Measurements from ENCODE around the gene SHOC2.

Gene SHOC2

DNA sequence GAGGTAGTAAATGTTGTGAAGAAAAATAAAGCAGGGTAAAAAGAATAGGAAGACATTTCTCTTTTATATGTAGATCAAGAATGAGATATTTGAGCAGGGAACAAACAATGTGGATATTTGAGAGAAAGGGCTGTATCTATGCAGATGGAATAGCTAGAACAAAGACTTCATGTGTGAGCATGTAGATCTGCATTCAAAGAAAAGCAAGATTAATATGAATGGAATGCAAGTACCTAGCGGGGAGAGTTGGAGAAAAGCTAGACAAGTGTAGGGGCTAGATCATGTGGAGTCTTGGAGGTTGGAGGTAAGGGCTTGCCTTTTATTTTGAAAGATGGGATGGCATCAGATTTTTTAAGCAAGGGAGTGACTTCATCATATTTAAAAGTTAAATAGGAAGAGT lies 27.1 kb downstream of the SHOC2 start:
- no peak for DNase-seq (ENCODE audit: low read depth in 2 of 2)

DNA sequence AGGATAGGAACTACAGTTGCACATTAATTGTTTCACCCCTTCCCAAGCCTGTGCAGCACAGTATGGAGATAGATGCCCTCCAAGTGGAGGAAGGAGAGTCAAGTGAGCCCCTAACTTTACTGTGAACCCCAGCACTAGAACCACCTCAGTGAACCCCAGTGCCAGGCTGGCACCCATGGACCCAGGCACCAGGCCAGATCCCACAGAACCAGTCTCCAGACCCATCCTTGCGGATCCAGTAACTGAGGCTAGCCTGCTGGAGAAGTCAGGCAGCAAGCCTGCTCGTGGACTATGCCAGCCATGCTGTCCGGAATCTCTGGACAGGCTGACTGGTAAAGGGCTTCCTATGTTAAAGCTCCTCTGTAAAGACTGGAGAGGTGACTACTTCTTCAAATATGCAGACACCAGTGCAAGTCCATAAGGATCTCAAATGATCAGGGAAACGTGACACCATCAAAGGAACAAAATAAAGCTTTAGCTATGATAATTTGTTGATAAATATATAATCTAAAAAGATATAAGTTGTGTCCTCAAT lies 27.7 kb downstream of the SHOC2 start:
- DNase-seq (ENCODE audit: low read depth in 2 of 2) = no peak

- DNase-seq (ENCODE audit: low read depth in 2 of 2) = no peak
Observed at GRCh38 chr10:110951381-110951780, 32.0 kb downstream of the SHOC2 start.

- DNase-seq (ENCODE audit: low read depth in 2 of 2) = no peak
Observed at GRCh38 chr10:110957606-110958005, 38.2 kb downstream of the SHOC2 start.

DNA sequence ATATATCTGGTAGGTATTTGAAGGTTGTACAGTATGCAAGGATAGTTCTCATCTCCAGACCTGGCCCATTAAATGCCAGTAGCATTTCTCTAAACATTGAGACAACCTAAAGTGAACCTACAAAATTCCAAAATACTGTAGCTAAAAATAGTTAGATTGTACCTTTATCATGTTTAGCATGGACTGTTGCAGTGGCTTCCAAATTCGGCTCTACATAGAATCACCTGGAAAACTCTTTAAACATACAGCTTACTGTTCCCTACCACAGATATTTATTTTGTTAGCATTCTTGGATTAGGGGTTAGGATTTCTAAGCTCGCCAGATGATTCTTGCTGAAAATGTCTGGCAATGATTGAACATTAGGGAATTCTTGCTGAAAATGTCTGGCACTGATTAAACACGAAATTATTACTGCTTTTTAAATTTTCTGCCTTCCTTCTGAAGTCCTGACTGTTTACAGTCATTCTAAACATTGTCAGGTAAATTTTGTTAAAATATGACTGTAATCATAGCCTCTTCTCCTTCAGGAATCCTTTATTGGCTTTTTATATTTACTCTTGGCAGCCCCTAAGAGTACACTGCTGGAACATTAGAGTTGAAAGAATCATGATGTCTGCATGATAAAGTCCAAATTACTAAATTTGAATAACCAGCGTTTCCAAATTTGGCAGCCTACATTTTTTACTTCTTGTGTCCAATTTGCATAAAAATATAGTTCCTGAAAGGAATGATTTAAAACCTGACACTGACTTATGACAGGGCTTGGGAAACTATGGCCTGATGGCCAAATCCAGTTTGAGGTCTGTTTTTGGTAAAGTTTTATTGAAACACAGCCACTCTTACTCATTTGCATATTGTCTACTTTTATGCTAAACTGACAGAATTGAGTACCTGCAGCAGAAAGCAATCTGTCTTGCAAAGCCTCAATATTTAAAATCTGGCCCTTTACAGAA lies 40.3 kb downstream of the SHOC2 start:
- no peak for DNase-seq (ENCODE audit: low read depth in 2 of 2)

GRCh38 chr10:110960333-110960712 lies 40.9 kb downstream of the SHOC2 start:
- DNase-seq (ENCODE audit: low read depth in 2 of 2) = no peak

- no peak for DNase-seq (ENCODE audit: low read depth in 2 of 2)
Observed at GRCh38 chr10:110962443-110962842, 43.0 kb downstream of the SHOC2 start.

- no peak for DNase-seq (ENCODE audit: low read depth in 2 of 2)
Observed at GRCh38 chr10:110963162-110963561, 43.8 kb downstream of the SHOC2 start.

DNA sequence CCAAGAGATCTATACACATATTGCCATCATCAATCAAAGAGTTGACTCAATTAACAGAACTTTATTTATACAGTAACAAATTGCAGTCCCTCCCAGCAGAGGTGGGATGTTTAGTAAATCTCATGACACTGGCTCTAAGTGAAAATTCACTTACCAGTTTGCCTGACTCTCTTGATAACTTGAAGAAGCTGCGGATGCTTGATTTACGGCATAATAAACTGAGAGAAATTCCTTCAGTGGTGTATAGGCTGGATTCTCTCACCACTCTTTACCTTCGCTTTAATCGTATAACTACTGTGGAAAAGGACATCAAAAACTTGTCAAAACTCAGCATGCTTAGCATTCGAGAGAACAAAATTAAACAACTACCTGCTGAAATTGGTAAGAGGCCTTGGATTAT lies 45.3 kb downstream of the SHOC2 start:
- DNase-seq (ENCODE audit: low read depth in 2 of 2) = no peak

GRCh38 chr10:110965216-110965615 lies 45.8 kb downstream of the SHOC2 start:
- no peak for DNase-seq (ENCODE audit: low read depth in 2 of 2)

GRCh38 chr10:110966146-110966545 lies 46.7 kb downstream of the SHOC2 start:
- DNase-seq (ENCODE audit: low read depth in 2 of 2) = no peak

- no peak for DNase-seq (ENCODE audit: low read depth in 2 of 2)
Observed at GRCh38 chr10:110967009-110967630, 47.7 kb downstream of the SHOC2 start.

GRCh38 chr10:110967645-110968044 lies 48.2 kb downstream of the SHOC2 start:
- no peak for DNase-seq (ENCODE audit: low read depth in 2 of 2)

- DNase-seq (ENCODE audit: low read depth in 2 of 2) = no peak
Observed at GRCh38 chr10:110969183-110969582, 49.8 kb downstream of the SHOC2 start.

GRCh38 chr10:110971638-110972037 lies 52.2 kb downstream of the SHOC2 start:
- no peak for DNase-seq (ENCODE audit: low read depth in 2 of 2)

DNA sequence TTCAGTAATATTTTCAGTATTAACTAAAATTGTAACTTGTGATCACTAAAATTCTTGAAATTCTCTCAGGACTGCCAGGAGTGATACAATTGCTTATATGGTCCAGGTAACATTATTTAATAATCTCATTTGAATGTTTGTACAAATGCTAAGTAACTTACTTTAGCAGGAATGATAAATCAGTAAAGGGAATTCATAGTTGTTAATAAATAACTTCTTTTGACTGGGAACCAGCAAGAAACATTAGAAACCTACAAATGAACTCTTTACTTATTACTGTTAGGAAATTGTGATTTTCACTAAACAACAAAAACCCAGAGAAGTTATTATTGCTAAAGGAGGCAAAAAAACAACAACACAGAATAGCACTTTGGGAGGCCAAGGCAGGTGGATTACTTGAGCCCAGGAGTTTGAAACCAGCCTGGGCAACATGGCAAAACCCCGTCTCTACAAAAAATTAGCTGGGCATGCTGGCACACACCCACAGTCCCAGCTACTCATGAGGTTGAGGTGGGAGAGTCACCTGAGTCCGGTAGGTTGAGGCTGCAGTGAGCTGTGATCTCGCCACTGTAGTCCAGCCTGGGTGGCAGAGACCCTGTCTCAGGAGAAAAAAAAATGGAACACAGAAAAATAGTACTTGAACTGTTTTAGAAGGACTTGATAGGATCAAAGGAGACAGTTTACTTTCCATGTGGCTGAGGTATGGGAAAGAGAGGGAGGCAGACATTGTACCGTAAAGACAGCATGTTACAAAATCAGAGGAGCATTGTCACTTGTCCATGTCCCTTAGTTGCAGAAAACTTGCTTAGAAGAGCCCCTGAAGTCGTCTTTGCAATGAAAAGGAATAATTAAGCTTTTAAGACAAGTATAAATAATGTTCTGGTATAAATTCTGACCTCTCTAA lies 53.1 kb downstream of the SHOC2 start:
- no peak for DNase-seq (ENCODE audit: low read depth in 2 of 2)

GRCh38 chr10:110973400-110973799 lies 54.0 kb downstream of the SHOC2 start:
- no peak for DNase-seq (ENCODE audit: low read depth in 2 of 2)

DNA sequence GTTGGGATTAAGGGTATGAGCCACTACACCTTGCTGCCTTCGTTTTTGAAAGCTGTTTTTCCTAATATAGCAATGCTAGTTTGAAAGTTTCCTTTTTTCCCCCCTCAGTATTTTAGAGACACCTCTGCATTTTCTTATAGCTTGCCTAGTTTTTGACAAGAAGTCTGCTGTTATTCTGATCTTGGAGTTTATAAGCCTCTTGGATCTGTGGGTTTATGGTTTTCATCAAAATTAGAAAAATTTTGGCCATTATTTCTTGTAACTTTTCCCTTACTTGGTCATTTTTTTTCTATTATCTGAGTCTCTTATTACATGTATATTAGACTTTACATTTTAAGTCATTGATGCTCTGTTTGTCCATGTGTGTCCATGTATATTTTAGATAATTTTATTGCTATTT lies 57.2 kb downstream of the SHOC2 start:
- no peak for DNase-seq (ENCODE audit: low read depth in 2 of 2)

- no peak for DNase-seq (ENCODE audit: low read depth in 2 of 2)
Observed at GRCh38 chr10:110977662-110978061, 58.3 kb downstream of the SHOC2 start.

DNA sequence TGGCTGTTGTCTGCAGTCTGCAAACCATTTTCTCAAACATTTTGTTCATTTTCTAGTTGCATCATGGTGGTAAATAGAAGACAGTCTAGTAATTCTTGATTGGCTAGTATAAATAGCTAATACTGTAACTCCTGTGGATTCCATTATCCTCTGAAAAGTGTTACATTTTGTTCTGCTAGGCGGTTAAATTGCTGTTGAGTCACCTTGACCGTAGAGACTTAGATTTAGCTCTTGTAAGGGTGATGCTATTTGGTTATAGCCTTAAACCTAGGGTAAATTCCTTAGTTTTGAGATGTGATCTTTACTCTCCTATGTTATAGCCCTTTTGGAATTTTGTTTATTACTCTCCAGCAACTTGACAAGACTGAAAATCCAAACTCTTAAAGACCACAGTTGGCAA lies 58.8 kb downstream of the SHOC2 start:
- DNase-seq (ENCODE audit: low read depth in 2 of 2) = no peak

DNA sequence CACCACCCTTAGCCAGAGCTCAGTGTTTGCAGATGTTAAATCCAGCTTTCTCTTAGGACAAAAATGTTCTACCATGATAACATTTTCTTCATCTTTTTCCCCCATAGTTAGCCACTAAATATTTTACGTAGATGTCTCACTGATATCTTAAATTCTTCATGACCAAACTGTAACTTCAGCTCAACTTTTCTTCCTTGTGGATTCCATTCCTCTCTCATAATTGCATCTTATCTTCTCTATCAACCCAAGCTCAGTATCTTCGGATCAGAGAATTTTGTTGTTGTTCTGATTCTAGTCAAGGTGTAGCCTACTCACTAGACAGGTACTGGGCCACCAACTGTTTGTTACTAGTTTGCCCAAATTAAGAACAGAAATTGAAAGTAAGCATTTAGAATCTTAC lies 60.2 kb downstream of the SHOC2 start:
- no peak for DNase-seq (ENCODE audit: low read depth in 2 of 2)

DNA sequence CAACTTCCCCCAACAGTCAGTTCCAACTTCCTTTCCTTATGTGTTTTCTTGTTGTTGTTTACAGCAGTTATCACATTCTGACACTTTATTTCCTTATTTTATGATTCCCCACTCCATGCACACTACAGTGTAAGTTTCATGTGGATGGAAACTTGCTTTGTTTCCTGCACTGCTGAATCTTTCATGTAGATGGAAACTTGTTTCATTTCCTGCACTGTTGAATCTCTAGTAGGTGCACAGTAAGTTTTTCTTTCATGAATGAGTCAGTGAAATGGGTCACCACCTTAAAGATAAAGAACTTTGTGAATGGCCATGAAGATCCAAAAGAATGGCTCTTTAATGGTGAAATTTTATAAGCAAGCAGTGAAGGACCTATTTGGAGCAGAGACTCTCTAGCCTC lies 61.4 kb downstream of the SHOC2 start:
- DNase-seq (ENCODE audit: low read depth in 2 of 2) = no peak

All from stimulated activated CD4-positive, alpha-beta T cell treated with anti-CD3 and anti-CD28 coated beads, Interleukin-12 subunit alpha, Interleukin-12 subunit beta, amount 100 ng/mL, for 24 hours (primary cell).